ELR (cell line): ENCODE results near the gene SYPL2.

Source experiments
- DNase-seq: peaks from one replicate; pipeline ENCODE4 v3.0.0-alpha.2; 2015; ENCODE audit warnings: low read depth

SYPL2 gene

DNA sequence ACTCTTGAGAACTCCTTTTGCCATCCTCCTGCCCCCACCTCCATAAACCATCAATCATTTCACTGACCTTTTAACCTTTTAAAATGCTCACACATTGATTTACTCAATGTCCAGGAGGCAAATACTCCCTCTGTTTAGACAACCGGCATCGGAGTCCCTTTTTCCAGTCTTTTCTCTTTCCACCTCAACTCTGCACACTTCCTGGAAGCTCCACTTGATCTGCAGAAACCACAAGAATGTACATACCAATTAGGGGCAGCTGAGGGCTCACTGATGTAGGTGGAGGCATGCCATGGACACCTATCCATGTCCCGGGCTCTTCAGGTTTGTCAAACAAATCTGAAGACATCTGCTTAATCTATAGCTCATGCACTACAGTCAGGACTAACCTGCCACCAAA lies 48.5 kb downstream of the SYPL2 start:
- DNase-seq = no peak

DNA sequence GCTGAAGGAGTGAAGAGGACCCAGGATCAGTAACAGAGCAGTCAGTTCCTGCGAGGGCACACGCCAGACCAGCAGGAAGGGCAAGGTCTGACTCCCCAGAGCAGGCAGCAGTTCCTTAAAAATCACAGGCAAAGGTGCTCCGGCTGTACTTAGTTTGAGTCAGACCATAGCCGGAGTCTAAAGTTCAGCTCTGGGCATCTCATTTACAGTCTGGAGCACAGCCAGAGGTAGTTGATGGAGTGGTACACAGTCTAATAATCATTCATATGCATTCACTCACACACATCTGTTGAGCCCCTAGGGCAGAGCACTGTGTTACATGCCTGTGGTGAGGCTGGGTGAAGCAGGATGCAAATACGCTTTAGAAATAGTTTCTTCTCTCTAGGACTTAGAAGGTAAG lies 50.5 kb downstream of the SYPL2 start:
- peak; percentile 66 for DNase-seq

DNA sequence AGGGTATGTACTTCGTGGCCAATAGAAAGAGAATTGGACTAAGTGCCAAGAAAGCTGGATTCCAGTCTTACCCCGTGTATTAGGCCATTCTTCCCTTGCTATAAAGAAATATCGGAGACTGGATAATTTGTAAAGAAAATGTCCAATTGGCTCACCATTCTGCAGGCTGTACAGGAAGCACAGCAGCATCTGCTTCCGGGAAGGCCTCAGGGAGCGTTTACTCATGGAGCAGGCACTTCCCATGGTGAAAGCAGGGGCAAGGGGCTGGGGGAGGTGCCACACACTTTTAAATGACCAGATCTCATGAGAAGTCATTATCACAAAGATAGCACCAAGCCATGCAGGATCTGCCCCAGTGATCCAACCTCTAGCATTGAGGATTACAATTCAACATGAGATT lies 51.0 kb downstream of the SYPL2 start:
- peak; percentile 37 for DNase-seq

DNA sequence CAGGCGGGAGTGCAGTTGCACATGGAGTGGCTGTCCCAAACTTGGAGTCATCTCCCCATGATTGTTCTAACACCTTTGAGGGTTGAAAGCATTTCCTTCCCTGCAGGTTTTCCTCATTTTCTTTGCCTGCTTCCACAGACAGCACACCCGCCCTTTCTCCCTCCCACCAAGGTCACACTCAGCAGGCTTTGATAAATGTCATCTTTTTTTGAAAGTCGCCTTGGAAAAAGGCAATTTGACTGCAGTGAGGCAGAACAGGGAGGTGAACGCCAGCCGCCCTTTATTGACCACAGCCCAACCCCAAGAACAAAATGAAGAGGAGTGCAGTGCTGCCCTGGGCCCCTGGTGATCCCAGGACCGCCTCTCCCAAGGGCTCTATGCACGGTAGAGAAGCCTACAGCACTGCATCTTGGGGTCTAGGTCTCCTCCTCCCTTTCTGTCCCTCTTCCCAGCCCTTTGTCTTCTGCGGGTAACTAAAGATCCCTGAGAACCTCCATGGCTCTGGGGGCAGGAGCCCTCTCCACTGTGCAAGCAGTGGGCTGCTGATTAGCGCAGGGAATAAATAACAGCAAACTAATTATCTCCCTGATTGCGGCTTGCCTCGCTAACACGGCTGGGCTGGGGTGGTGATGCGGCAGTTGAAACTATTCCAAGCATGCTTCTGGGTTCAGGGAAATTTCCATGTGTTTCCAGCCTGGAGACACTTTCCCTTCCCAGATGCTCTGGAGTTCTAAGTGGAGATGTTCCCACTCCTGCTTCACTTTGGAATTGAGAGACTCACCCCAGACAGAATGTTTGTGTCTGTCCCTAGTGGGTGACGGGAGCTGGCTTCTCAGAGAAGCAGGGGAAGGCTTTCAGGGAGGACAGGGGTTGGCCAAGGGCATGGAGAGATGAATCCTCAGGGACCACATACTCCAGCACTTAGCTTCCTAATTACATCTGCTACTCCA lies 54.9 kb downstream of the SYPL2 start:
- DNase-seq = no peak

DNA sequence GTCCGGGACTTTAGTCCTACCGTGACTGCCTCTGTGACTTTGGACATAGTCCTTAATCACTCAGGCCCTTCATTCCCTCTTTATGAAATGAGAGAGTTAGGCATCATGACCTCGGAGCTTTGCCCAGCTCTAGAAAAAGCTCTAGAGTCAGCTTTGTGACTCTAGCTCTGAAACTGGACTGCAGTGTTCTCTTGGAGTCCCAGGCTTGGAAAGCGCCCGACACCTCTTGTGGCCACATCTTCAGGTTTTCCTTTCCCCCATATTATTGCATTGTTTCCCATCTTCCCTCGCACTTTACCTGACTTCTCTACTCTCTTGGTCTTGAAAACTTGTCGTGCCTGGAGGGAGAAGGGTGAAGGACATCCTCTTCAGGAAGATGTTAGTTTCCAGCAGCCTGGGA lies 55.7 kb downstream of the SYPL2 start:
- no peak for DNase-seq

DNA sequence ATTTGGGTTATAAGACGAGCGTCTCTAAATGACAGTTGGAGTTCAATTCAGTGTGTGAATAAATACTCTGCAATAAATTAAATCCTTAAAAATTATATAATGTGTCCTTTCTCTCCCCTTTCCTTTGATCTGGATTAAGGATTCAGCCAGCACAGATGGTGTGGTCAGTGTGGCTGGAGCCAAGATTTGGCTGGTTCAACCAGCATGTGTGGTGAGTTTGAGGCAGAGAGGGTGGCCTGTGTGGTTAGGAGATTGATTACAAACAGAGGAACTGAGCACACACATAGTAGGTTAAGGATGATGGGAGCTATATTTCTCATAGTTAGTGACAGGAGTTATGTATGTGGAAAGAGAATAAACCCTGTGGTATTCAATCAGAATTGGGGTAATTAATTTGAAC lies 57.4 kb downstream of the SYPL2 start:
- DNase-seq = no peak

DNA sequence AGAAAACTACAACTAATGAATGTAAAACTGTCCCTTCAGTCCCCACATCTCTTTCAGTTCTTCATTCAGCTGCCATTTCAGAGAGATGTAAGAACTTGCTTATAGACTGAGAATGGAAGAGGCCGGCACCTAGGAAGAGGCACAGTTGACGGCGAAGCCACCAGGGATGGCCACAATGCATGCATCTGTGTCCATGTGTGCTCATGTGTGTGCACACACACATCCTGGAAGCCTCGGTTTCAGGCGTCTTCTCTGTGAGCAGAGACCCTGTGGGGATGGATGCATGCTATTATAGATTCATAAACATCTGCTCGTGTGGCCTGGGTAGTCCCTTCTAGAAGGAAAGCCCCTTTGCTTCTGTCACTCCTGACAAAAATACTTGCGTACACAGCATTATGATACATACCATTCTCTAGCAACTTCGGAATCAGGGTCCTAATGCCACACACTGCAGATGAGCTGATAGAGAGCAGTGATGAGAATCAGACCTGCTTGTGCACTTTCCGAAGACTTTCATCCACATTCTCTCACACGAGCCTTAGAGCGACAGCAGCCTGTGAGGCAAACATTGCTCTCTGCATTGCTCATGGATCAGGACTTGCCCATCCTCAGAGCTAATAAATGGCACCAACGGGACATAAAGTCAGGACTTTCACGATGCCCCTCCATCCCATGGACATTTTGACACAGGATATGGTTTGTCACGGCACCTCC lies 60.9 kb downstream of the SYPL2 start:
- no peak for DNase-seq

DNA sequence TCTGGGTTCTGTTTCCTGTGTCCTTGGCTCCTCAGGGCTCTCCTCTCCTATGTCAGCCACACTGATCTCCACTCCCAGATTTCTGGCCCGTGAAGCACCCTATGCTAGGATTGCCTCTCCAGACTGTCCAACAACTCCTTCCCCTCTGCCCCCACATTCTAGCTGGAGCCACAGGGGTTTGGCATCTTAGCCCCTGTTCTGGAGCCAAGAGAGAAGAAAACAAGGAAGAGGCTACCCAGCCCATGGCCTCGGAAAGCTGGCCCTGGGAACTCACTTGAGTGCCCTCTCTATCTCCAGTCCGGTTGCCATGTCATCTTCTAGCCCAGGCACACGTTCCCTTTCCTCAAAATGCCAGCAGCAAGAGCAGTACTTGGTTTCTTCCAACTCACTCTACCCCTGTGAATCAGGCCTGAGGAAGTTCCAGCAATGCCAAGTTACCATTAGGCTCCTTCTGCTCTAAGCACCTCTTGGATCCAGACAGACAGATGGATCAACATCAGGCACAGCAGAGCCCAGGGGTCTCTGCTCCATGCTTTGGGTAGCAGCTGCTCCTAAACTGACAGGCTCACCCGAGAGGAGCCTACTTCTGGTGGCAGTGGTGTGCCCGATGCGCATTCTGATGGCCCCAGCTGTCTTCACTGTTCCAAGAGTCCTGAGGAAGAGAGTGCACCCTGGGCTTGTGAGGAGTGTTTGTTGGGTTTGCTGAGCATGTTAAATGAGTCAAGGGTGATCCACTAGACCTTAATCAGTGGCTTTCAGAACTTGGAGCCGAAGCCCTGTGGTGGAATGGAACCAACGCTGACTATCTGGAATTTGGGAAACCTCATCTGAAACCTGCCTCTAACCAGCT lies 61.7 kb downstream of the SYPL2 start:
- DNase-seq = no peak

DNA sequence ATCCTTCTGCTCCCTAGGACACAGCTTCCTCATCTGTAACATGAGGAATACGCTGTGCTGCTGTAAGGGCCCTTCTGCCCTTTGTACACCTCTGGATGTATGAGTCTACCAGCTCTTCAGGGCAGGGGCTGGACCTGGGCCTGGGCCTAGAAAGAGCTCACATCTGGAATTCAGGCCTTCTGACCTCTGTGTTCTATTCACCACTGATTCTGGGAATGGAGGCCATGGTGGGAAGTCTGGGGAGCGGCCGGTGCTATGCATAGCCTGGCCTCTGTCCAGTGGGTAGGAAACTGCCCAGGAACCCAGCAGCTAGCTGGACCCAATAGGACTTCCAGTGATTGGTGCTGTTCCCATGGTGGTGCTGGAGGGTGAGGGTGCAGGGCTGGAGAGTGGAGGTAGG lies 62.4 kb downstream of the SYPL2 start:
- DNase-seq = no peak

DNA sequence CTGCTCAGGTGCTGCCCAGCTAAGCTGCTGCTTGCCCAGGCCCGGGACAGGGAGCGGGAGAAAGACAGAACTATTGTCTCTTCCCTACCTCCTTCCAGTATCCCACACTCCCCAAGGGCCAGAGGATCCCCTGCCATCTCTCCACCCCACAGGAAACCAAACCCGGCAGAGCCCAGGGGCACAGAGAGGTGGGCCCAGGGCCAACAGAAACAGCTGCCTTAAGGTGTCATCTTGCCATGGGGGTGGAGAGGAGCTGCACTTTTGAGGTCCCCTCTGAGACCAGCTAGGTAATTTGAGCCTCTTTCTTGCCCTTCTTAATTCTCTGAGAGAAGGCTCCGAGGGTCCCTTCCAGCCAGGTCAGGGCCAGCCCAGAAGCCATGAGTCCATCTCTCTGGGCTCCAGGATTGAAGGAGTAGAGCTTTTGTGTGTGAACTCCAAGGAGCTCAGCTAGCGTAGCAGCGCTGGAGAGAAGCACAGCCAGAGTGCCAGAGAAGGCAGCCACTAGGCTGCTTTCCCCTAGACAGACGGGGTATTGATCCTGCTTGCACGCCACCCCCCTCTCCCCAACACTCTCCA lies 63.6 kb downstream of the SYPL2 start:
- no peak for DNase-seq

DNA sequence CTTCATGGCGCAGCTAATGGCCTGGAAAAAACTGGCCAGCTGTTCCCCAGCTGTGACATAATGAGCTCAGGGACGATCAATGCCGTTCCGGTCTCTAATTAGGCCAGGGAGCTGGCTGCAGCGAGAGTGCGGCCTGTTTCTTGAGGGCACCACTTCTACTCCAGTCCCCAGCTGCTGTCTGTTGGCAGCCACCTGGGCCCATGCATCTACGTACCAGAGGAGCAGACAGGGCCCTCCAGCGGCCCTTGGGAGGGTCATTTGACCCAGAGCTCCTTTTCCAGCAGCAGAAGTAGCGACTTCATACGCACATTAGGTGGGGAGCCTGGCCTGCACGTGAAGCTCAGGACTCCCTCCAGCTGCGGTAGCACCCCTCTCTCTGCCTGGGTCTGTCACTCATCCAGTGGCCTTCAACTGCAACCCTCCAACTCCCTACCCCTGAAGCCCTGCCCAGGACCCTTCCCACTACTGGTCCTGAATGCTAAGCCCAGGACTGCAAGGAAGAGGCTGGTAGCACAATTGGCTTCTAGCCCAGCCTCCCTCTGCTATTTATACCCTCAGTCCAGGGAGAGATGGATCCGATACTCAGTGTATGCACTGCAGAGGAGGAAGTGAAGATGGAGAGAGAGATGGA lies 64.2 kb downstream of the SYPL2 start:
- no peak for DNase-seq

DNA sequence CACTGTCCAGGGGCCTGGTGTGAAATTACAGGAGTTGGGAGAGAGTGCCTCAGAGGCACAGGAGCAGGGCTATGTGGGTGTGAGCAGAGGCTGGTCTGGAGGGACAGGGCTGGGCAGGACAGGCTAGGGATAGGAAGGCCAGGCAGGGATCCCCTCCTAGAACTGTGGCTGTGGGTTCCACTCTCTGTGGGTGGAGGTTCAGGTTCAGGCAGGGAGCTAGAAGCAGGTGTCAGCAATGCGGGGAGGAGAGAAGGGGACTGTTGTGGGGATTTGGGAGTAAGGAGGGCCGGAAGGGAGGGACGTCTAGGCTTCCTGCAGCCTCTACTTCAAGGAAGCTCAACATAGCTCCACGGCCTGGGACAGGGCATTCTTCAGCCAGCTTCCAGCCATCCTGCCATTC lies 65.0 kb downstream of the SYPL2 start:
- DNase-seq = no peak
